ENCODE data around the gene CPSF7. TPM values are rescaled to one million over a fixed set of nuclear protein-coding genes. Genes with fewer than 3 reads are reported as not detected.

CPSF7 gene
- total RNA-seq, 1 donor from 2014 or later: 83.7 TPM

DNA sequence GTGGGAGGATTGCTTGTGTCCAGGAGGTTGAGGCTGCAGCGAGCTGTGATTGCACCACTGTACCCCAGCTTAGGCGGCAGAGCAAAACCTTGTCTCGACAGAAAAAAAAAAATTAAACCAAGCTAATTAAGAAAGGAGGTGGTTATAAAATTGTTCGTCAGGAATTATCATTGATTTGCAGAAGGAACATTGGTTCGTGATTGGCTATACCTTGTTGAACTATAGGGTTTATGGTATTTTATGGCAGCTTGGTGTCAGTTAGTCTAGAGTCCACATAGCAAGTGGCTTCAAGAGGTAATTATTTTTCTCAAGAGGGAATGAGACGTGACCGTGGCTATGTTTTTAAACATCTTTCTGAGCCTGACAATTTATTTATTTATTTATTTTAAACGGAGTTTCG lies 48.9 kb downstream of the CPSF7 start:
- no peak overlapping the region for H3K4me3 Mint-ChIP-seq (ENCODE audit: unreplicated experiment)
- H3K36me3 Mint-ChIP-seq (ENCODE audit: unreplicated experiment): peaks cover 7% of the 10 kb centered on the region
- TF ChIP-seq, protein P1, sequence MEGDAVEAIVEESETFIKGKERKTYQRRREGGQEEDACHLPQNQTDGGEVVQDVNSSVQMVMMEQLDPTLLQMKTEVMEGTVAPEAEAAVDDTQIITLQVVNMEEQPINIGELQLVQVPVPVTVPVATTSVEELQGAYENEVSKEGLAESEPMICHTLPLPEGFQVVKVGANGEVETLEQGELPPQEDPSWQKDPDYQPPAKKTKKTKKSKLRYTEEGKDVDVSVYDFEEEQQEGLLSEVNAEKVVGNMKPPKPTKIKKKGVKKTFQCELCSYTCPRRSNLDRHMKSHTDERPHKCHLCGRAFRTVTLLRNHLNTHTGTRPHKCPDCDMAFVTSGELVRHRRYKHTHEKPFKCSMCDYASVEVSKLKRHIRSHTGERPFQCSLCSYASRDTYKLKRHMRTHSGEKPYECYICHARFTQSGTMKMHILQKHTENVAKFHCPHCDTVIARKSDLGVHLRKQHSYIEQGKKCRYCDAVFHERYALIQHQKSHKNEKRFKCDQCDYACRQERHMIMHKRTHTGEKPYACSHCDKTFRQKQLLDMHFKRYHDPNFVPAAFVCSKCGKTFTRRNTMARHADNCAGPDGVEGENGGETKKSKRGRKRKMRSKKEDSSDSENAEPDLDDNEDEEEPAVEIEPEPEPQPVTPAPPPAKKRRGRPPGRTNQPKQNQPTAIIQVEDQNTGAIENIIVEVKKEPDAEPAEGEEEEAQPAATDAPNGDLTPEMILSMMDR (IDR thresholded peaks at IDR 0.05; ENCODE audit: partially characterized antibody, unreplicated experiment): no peak
- no peaks in the 10 kb centered on the region for H3K9me3 Mint-ChIP-seq (ENCODE audit: unreplicated experiment)
- H3K27ac Mint-ChIP-seq (ENCODE audit: unreplicated experiment): no peak overlapping the region
- no peaks in the 10 kb centered on the region for H3K4me1 Mint-ChIP-seq (ENCODE audit: low read depth, unreplicated experiment)
- no peak for DNase-seq
- peaks cover 2% of the 10 kb centered on the region for H3K27me3 Mint-ChIP-seq (ENCODE audit: unreplicated experiment)

- H3K4me3 Mint-ChIP-seq (ENCODE audit: unreplicated experiment): no peak overlapping the region
- peaks cover 11% of the 10 kb centered on the region for H3K36me3 Mint-ChIP-seq (ENCODE audit: unreplicated experiment)
- H3K27ac Mint-ChIP-seq (ENCODE audit: unreplicated experiment): no peak overlapping the region
- H3K4me1 Mint-ChIP-seq (ENCODE audit: low read depth, unreplicated experiment): no peaks in the 10 kb centered on the region
- H3K9me3 Mint-ChIP-seq (ENCODE audit: unreplicated experiment): peaks cover 2% of the 10 kb centered on the region
- TF ChIP-seq, protein P1 (IDR thresholded peaks at IDR 0.05; ENCODE audit: partially characterized antibody, unreplicated experiment): no peak
- H3K27me3 Mint-ChIP-seq (ENCODE audit: unreplicated experiment): peaks cover 2% of the 10 kb centered on the region
- no peak for DNase-seq
These were observed 51.0 kb downstream of the CPSF7 start for GRCh38 chr11:61378713-61379313.

- no peak overlapping the region for H3K27ac Mint-ChIP-seq (ENCODE audit: unreplicated experiment)
- no peaks in the 10 kb centered on the region for H3K4me1 Mint-ChIP-seq (ENCODE audit: low read depth, unreplicated experiment)
- peaks cover 16% of the 10 kb centered on the region for H3K36me3 Mint-ChIP-seq (ENCODE audit: unreplicated experiment)
- TF ChIP-seq, protein P1 (IDR thresholded peaks at IDR 0.05; ENCODE audit: partially characterized antibody, unreplicated experiment): no peak
- peaks cover 2% of the 10 kb centered on the region for H3K9me3 Mint-ChIP-seq (ENCODE audit: unreplicated experiment)
- peaks cover 2% of the 10 kb centered on the region for H3K27me3 Mint-ChIP-seq (ENCODE audit: unreplicated experiment)
- no peak overlapping the region for H3K4me3 Mint-ChIP-seq (ENCODE audit: unreplicated experiment)
- DNase-seq: no peak
These were observed 52.2 kb downstream of the CPSF7 start for GRCh38 chr11:61377461-61378160.

DNA sequence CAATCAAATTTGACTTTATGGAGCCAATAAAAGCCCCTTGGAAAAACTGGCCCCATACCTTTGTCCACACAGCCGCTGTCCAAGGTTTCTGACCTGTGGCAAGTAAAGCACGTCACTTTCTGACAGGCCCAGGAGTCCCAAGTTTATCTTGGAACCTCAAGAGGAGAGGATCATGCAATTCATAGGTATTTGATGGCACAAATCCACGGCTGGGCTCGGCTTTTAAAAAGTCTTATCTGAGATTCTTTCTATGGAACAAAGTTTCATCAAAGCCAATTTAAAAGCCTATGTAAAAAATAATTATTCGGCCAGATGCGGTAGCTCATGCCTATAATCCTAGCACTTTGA lies 54.0 kb downstream of the CPSF7 start:
- Mint-ChIP-seq H3K9me3 (ENCODE audit: unreplicated experiment) (peaks cover 5% of the 10 kb centered on the region), H3K4me3 (ENCODE audit: unreplicated experiment) (no peak overlapping the region), H3K36me3 (ENCODE audit: unreplicated experiment) (peaks cover 22% of the 10 kb centered on the region), H3K27me3 (ENCODE audit: unreplicated experiment) (peaks cover 2% of the 10 kb centered on the region), H3K4me1 (ENCODE audit: low read depth, unreplicated experiment) (no peaks in the 10 kb centered on the region), H3K27ac (ENCODE audit: unreplicated experiment) (no peak overlapping the region)
- TF ChIP-seq, protein P1 (IDR thresholded peaks at IDR 0.05; ENCODE audit: partially characterized antibody, unreplicated experiment): no peak
- DNase-seq: no peak

All from glutamatergic neuron (in vitro differentiated cells).